BLaER1 (cell line): Measurements from ENCODE around the gene SLC25A21.

Experiments
- H3K27ac ChIP-seq: shearing (Covaris generic); formaldehyde crosslinking; 2 replicates; pipeline ENCODE4 v1.8.1; 2022
- H3K27me3 ChIP-seq: shearing (Covaris generic); formaldehyde crosslinking; 2 replicates; pipeline ENCODE4 v1.8.1; 2022
- H3K36me3 ChIP-seq: shearing (Covaris generic); formaldehyde crosslinking; 2 replicates; pipeline ENCODE4 v1.8.1; 2022
- H3K4me1 ChIP-seq: shearing (Covaris generic); formaldehyde crosslinking; 2 replicates; pipeline ENCODE4 v1.8.1; 2022
- H3K4me2 ChIP-seq: shearing (Covaris generic); formaldehyde crosslinking; 2 replicates; pipeline ENCODE4 v1.8.1; 2022
- H3K4me3 ChIP-seq: shearing (Covaris generic); formaldehyde crosslinking; 2 replicates; pipeline ENCODE4 v1.8.1; 2022
- H3K9ac ChIP-seq: shearing (Covaris generic); formaldehyde crosslinking; 2 replicates; pipeline ENCODE4 v1.8.1; 2022
- H3K9me3 ChIP-seq: shearing (Covaris generic); formaldehyde crosslinking; 2 replicates; pipeline ENCODE4 v1.8.1; 2022
- H4K20me1 ChIP-seq: shearing (Covaris generic); formaldehyde crosslinking; 2 replicates; pipeline ENCODE4 v1.8.1; 2022
- Cebpa-rat ChIP-seq: shearing (Covaris generic); IDR thresholded peaks from 2 replicates; pipeline ENCODE4 v1.8.1; 2022

SLC25A21 gene

DNA sequence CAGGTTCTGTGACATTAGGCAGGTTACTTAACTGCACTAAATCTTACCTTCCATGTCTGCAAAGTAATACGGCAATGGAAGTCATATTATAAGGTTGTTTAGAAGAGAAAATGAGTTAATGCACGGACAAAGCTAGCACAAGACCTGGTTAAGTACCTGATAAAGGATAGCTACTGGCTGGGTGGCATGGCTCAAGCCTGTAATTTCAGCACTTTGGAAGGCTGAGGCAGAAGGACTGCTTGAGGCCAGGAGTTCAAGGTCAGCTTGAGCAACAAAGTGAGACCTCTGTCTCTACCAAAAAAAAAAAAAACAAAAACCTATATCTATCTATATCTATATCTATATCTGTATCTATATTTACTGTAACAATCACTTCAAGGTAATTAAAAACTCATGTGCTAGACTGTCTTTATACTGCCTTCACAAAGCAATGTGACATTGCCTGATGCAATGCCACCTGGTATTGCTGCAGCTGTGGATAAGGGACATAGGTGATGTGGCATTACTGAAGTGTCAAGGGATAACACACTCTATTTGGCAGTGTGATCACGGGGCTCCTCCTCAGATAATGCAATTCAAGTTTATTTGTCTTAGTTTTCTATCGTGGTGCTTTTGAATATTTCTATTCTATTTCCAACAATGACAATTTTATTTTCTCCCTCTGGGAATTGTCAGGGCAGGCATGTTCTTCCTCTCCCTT lies 403.6 kb downstream of the SLC25A21 start:
- Histone ChIP-seq H3K4me3 (no peak overlapping the region), H3K4me2 (no peak overlapping the region), H3K4me1 (no peaks in the 10 kb centered on the region), H4K20me1 (no peaks in the 10 kb centered on the region), H3K27ac (no peak overlapping the region), H3K27me3 (no peaks in the 10 kb centered on the region), H3K36me3 (no peaks in the 10 kb centered on the region), H3K9me3 (no peaks in the 10 kb centered on the region), H3K9ac (no peak overlapping the region)
- TF ChIP-seq Cebpa-rat, result no peak

DNA sequence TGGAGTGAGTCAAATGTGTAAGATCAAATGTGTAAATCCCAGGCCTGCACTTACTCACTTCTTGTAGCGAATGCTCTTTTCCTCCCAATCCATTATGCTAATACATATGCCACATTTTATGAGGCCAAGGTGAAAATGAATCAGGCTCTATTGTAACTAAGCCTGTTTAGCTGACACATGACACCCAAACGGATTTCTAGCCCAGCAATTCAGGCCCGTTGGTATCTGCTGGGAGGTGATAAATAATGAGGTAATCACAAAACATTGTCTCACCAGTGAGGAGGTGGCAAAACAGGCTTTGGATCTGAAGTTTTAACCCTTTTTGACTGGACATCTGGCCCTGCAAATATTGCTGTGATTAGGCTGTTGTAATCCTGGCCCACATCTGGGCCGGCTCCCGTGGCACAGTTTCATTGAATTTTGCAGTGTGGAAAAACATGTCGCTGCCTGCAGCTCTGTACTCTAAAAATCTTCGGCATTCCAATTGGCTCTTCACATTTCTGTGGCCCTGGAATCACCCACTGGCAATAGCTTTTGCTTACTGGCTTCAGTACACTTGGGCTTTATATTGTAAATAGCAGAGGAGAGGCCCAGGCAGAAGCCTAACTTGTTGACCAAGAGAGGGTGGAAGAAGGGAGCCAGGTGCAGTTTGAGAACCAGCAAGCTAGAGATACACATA lies 404.7 kb downstream of the SLC25A21 start:
- Histone ChIP-seq H3K9ac (no peak overlapping the region), H3K4me3 (no peak overlapping the region), H3K4me2 (no peak overlapping the region), H3K36me3 (no peaks in the 10 kb centered on the region), H3K9me3 (no peaks in the 10 kb centered on the region), H3K27ac (no peak overlapping the region), H3K27me3 (no peaks in the 10 kb centered on the region), H4K20me1 (no peaks in the 10 kb centered on the region), H3K4me1 (no peaks in the 10 kb centered on the region)
- no peak for TF ChIP-seq Cebpa-rat

DNA sequence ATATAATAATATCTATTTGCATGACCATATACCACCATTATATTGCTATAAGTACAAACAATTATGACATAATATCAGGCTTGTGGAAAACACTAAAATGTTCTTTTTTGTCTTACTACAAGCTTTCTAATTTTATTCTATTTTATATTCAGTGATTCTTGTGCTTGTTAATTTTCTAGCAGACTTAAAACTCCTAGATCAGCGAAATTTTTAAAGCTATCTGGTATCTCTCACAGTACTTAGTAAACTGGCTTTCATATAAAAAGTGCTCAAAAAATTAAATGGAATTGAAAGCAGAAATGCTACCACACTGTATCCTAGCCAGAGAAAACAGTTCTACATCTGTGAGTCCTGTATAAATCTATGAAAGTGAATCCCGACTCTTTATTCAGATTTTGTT lies 405.4 kb downstream of the SLC25A21 start:
- H4K20me1 ChIP-seq, result no peaks in the 10 kb centered on the region
- no peaks in the 10 kb centered on the region for H3K9me3 ChIP-seq
- no peaks in the 10 kb centered on the region for H3K36me3 ChIP-seq
- H3K4me3 ChIP-seq, result no peak overlapping the region
- no peak for TF ChIP-seq Cebpa-rat
- H3K4me1 ChIP-seq, result no peaks in the 10 kb centered on the region
- no peak overlapping the region for H3K4me2 ChIP-seq
- H3K27me3 ChIP-seq, result no peaks in the 10 kb centered on the region
- H3K9ac ChIP-seq, result no peak overlapping the region
- no peak overlapping the region for H3K27ac ChIP-seq

DNA sequence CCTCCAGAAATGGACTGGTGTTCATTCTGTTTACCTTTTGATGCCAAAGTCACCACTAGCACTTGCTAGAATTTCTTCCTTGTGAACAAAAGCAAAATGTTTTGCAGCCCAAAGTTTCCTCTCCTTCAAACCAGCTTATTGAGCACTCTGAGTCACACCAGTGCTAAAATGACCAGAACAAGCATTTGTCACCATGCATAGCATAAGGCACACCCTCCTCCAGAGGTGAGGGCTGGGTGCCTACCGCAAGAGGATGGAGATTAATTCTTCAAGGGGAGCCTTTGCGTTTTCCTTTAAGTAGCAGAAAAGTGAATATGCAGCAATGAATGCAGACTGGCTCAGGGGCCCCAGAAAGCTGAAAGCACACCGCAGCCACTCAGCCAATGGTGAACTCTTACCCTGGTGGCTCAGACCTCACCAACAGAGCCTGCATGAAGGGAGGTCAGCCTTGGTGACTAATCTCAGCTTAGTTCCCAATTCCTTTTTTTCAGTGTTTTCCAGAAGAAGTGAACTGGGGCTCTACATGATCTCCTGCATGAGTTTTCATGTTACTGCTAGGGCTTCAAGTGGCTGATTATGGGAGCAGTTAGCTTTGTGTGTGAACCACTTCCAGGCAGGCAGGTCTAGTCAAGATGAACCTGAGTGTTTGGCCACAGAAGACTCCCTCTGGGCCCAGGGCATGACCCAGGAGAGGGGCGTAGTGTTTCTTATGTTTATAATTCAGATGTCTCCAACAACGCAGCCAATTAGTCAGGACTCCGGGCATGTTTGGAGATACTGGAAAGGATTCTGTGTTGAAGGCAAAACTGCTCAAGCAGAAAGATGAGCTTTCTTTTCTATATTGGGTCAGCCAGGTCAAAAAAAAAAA lies 414.4 kb downstream of the SLC25A21 start:
- H3K4me1 ChIP-seq, result no peaks in the 10 kb centered on the region

DNA sequence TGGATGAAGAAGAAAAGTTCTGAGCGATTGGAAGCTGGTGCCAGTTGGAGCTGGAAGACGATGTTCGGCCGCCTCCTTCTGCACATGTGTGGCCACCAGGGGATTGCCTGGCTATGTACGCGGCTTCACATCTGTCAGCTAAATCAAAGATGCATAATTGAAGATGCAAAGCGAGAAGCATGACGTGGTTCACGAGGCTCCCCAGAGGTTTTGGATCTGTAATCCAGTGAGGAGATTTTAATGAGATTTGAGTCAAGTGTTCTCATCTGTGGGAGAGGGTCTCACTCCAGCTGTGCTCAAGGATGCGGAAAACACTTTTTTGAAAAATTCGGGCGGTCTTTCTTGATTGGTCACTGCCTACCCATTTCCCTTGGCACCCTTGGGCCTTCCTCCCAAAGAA lies 416.2 kb downstream of the SLC25A21 start:
- Histone ChIP-seq H3K4me1 (no peaks in the 10 kb centered on the region), H3K4me3 (no peak overlapping the region), H3K4me2 (no peak overlapping the region), H3K9me3 (peaks cover 18% of the 10 kb centered on the region), H3K27ac (no peak overlapping the region), H4K20me1 (no peaks in the 10 kb centered on the region), H3K36me3 (no peaks in the 10 kb centered on the region), H3K27me3 (no peaks in the 10 kb centered on the region), H3K9ac (no peak overlapping the region)
- no peak for TF ChIP-seq Cebpa-rat

More for the DNA sequence above, 414.4 kb downstream of the SLC25A21 start:
- no peak overlapping the region for H3K27ac ChIP-seq
- H3K4me2 ChIP-seq, result no peak overlapping the region
- H3K27me3 ChIP-seq, result no peaks in the 10 kb centered on the region
- no peak overlapping the region for H3K4me3 ChIP-seq
- H3K36me3 ChIP-seq, result no peaks in the 10 kb centered on the region
- TF ChIP-seq Cebpa-rat, result no peak
- H3K9ac ChIP-seq, result no peak overlapping the region
- peaks cover 10% of the 10 kb centered on the region; the same call in 1 of the 2 replicates for H3K9me3 ChIP-seq
- no peaks in the 10 kb centered on the region for H4K20me1 ChIP-seq

DNA sequence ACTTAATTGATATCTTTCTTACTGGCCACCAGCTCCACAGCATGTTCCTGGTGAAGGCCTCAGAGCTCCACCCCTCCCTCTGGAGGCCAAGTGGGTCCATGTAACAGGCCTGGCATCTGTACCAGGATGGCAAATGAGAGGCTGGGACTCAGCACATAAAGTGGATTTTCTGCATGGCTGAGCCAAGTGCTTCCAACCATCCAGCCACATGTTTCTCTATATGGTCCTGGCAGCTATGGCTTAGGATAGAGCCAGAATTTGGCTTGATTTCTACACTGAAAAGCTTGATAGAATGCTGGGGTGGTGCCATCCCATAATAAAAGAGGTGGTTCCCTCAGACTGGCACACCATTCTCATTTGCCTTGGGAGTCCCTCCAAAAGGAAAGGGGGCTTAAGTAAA lies 416.6 kb downstream of the SLC25A21 start:
- no peak overlapping the region for H3K27ac ChIP-seq

DNA sequence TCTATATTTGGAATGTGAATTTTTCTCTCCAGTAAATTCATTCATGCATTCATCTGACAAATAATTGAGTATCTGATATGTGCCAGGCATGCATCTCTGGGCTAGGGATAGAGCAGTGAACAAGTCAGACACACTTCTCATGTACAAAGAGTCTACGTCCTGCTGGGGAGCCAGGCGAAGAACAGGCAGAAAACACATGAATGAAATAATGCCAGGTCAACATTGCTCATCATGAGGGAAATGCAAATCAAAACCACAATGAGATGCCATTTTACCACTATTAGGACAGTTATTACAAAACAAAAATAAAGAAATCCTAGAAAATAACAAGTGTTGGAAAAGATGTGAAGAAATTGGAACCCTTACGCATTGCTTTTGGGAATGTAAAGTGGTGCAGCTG lies 420.5 kb downstream of the SLC25A21 start:
- Histone ChIP-seq H3K27ac (no peak overlapping the region), H3K4me1 (no peaks in the 10 kb centered on the region), H3K36me3 (no peaks in the 10 kb centered on the region), H3K9me3 (peaks cover 18% of the 10 kb centered on the region), H3K4me2 (no peak overlapping the region), H3K9ac (no peak overlapping the region), H3K4me3 (no peak overlapping the region), H3K27me3 (no peaks in the 10 kb centered on the region), H4K20me1 (no peaks in the 10 kb centered on the region)
- TF ChIP-seq Cebpa-rat, result no peak

More for the DNA sequence above, 416.6 kb downstream of the SLC25A21 start:
- Histone ChIP-seq H4K20me1 (no peaks in the 10 kb centered on the region), H3K9me3 (peaks cover 18% of the 10 kb centered on the region), H3K4me3 (no peak overlapping the region), H3K9ac (no peak overlapping the region), H3K4me2 (no peak overlapping the region), H3K27me3 (no peaks in the 10 kb centered on the region), H3K4me1 (no peaks in the 10 kb centered on the region), H3K36me3 (no peaks in the 10 kb centered on the region)
- TF ChIP-seq Cebpa-rat, result no peak

DNA sequence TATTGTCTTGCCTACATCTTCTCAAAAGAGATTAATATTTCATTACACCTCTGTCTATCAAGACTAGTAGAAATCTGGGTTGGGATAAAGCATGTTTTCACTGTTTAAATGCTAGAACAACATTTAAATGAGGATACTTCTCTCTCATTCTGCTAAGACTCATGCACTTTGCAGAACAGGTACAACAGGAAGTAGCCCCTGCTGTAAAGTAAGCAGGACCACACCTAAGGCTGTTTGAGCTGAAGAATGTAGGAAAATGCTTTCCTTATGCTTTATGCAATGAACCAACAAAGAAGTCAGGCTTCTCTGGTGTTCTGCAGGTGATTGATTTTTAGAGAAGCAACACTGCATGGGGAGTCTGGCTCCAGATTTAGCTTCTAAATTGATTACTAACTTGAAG lies 421.3 kb downstream of the SLC25A21 start:
- no peak overlapping the region for H3K4me3 ChIP-seq
- no peak overlapping the region for H3K9ac ChIP-seq
- H3K4me1 ChIP-seq, result no peaks in the 10 kb centered on the region
- H3K36me3 ChIP-seq, result no peaks in the 10 kb centered on the region
- H4K20me1 ChIP-seq, result no peaks in the 10 kb centered on the region
- no peak overlapping the region for H3K4me2 ChIP-seq
- H3K27ac ChIP-seq, result no peak overlapping the region
- no peaks in the 10 kb centered on the region for H3K27me3 ChIP-seq
- TF ChIP-seq Cebpa-rat, result no peak
- peaks cover 18% of the 10 kb centered on the region for H3K9me3 ChIP-seq

DNA sequence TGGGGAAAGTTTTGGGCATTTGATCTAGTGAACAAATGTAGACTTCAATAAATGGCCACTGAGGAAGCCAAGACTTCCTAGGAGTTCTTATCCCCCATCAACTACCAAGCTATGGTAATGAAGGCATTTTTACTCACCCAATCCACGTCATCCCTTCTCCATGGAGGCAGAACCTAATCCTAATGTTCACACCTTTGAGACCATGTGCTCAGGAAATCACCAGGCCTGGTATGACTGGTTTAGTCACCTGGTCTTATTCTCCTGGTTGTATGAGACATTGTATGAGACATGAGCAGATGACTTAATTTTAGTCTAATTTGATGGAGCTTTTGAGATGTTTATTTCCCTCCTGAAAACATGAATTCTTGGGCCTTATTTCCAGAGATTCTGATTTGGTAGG lies 422.2 kb downstream of the SLC25A21 start:
- Histone ChIP-seq H3K27ac (no peak overlapping the region), H3K9ac (no peak overlapping the region), H3K4me1 (no peaks in the 10 kb centered on the region), H3K4me3 (no peak overlapping the region), H3K27me3 (no peaks in the 10 kb centered on the region), H3K9me3 (peaks cover 18% of the 10 kb centered on the region), H3K36me3 (no peaks in the 10 kb centered on the region), H4K20me1 (no peaks in the 10 kb centered on the region), H3K4me2 (no peak overlapping the region)
- no peak for TF ChIP-seq Cebpa-rat
